HEK293T (cell line): ENCODE data around the gene PCNX3.

Experiments used
- ARNT ChIP-seq: fragments of 450-650 bp; IDR thresholded peaks from 2 replicates; pipeline ENCODE4 v1.6.1; 2017; ENCODE audit warnings: mild to moderate bottlenecking
- ELF4 ChIP-seq: fragments of 450-650 bp; IDR thresholded peaks from 2 replicates; pipeline ENCODE4 v1.6.1; 2017; ENCODE audit warnings: antibody characterized with exemption
- SUZ12 ChIP-seq: fragments of 450-650 bp; IDR thresholded peaks from 2 replicates; pipeline ENCODE4 v1.6.1; 2016; ENCODE audit warnings: mild to moderate bottlenecking
- TF ChIP-seq, protein P1 (sequence below): fragments of 450-650 bp; IDR thresholded peaks from 2 replicates; pipeline ENCODE4 v1.6.1; 2016

DNA sequence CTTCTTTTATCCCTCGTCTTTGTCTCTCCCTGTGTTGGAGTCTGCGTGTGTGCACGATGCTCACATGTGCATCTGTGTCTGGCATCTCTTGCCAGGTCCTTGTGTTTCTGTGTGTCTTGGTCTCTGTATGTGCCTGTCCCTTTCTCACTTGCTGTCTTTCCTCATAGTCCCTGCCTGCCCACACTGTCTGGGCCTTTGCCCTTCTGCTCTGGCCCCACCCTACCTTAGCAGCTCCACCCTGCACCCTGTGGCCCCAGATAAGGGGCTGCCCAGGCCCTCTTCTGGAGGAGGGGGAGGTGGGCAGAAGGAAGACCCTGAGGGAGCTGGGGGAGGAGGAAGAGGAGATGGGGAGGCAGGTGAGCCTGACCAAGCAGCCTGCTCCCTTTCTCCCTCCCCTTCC lies 36.9 kb upstream of the PCNX3 start:
- TF ChIP-seq ARNT (no peak), SUZ12 (no peak), ELF4 (no peak)
- TF ChIP-seq, protein P1, sequence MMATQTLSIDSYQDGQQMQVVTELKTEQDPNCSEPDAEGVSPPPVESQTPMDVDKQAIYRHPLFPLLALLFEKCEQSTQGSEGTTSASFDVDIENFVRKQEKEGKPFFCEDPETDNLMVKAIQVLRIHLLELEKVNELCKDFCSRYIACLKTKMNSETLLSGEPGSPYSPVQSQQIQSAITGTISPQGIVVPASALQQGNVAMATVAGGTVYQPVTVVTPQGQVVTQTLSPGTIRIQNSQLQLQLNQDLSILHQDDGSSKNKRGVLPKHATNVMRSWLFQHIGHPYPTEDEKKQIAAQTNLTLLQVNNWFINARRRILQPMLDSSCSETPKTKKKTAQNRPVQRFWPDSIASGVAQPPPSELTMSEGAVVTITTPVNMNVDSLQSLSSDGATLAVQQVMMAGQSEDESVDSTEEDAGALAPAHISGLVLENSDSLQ = no peak
